ENCODE results near the gene RAP1B.

RAP1B gene

GRCh38 chr12:68601767-68602166, 8.9 kb upstream of the RAP1B start:
- DNase-seq: no peak
- TF ChIP-seq CTCF (IDR thresholded peaks at IDR 0.05; ENCODE audit: low read depth, low read length, missing control alignments): no peak
- in situ Hi-C loops (cut with HindIII; ENCODE audit: low pct_ligation_motif_present, low sequenced_read_pairs): no loop called here

GRCh38 chr12:68602720-68603119, 8.0 kb upstream of the RAP1B start:
- in situ Hi-C loops (cut with HindIII; ENCODE audit: low pct_ligation_motif_present, low sequenced_read_pairs): no loop called here
- Histone ChIP-seq H3K27me3 (replicated peaks) (no peaks in the 10 kb centered on the region), H3K36me3 (replicated peaks) (no peaks in the 10 kb centered on the region), H3K4me3 (ENCODE audit: low read depth, low read length) (no peak overlapping the region), H3K27ac (no peak overlapping the region)
- TF ChIP-seq CTCF (IDR thresholded peaks at IDR 0.05; ENCODE audit: low read depth, low read length, missing control alignments): no peak
- no peak for DNase-seq

More at GRCh38 chr12:68601767-68602166, 8.9 kb upstream of the RAP1B start:
- no peak overlapping the region for H3K27ac ChIP-seq
- no peaks in the 10 kb centered on the region for H3K27me3 ChIP-seq (replicated peaks)
- H3K4me3 ChIP-seq (ENCODE audit: low read depth, low read length): no peak overlapping the region
- no peaks in the 10 kb centered on the region for H3K36me3 ChIP-seq (replicated peaks)

GRCh38 chr12:68608191-68608590, 2.5 kb upstream of the RAP1B start:
- no peak for TF ChIP-seq CTCF (IDR thresholded peaks at IDR 0.05; ENCODE audit: low read depth, low read length, missing control alignments)
- in situ Hi-C loops (cut with HindIII; ENCODE audit: low pct_ligation_motif_present, low sequenced_read_pairs): no loop called here
- DNase-seq: no peak
- no peaks in the 10 kb centered on the region for H3K27me3 ChIP-seq (replicated peaks)
- no peak overlapping the region for H3K4me3 ChIP-seq (ENCODE audit: low read depth, low read length)
- H3K36me3 ChIP-seq (replicated peaks): no peaks in the 10 kb centered on the region
- no peak overlapping the region for H3K27ac ChIP-seq

- H3K36me3 ChIP-seq (replicated peaks): peaks cover 4% of the 10 kb centered on the region
- in situ Hi-C loops (cut with HindIII; ENCODE audit: low pct_ligation_motif_present, low sequenced_read_pairs): no loop called here
- H3K27me3 ChIP-seq (replicated peaks): no peaks in the 10 kb centered on the region
- no peak for DNase-seq
- peak overlapping the region; percentile 60 for H3K4me3 ChIP-seq (ENCODE audit: low read depth, low read length)
- no peak for TF ChIP-seq CTCF (IDR thresholded peaks at IDR 0.05; ENCODE audit: low read depth, low read length, missing control alignments)
- H3K27ac ChIP-seq: peak overlapping the region; percentile 94
Observed at GRCh38 chr12:68609998-68610369, 715 bp upstream of the RAP1B start.

GRCh38 chr12:68611094-68611805, 551 bp downstream of the RAP1B start:
- Histone ChIP-seq H3K4me3 (ENCODE audit: low read depth, low read length) (peak overlapping the region; percentile 96), H3K36me3 (replicated peaks) (peaks cover 4% of the 10 kb centered on the region), H3K27me3 (replicated peaks) (no peaks in the 10 kb centered on the region), H3K27ac (peak overlapping the region; percentile 94)
- DNase-seq: no peak
- no peak for TF ChIP-seq CTCF (IDR thresholded peaks at IDR 0.05; ENCODE audit: low read depth, low read length, missing control alignments)
- in situ Hi-C loops (cut with HindIII; ENCODE audit: low pct_ligation_motif_present, low sequenced_read_pairs): no loop called here

- peak overlapping the region; percentile 88 for H3K27ac ChIP-seq
- no peaks in the 10 kb centered on the region for H3K27me3 ChIP-seq (replicated peaks)
- H3K36me3 ChIP-seq (replicated peaks): peaks cover 4% of the 10 kb centered on the region
- in situ Hi-C loops (cut with HindIII; ENCODE audit: low pct_ligation_motif_present, low sequenced_read_pairs): no loop called here
- no peak for DNase-seq
- H3K4me3 ChIP-seq (ENCODE audit: low read depth, low read length): peak overlapping the region; percentile 96
- no peak for TF ChIP-seq CTCF (IDR thresholded peaks at IDR 0.05; ENCODE audit: low read depth, low read length, missing control alignments)
Observed at GRCh38 chr12:68611806-68612160, 1.1 kb downstream of the RAP1B start.

Data from brain microvascular endothelial cell (primary cell).